PC-3 (cell line): ENCODE measurements around the gene CDH4. TPM values are rescaled to one million over a fixed set of nuclear protein-coding genes. Genes with fewer than 3 reads are reported as not detected.

Experiments used
- ATAC-seq: fragments of 200-7000 bp; cut with Tn5 transposase; 2 replicates; pipeline ENCODE4 v1.9.1; 2020; ENCODE audit warnings: mild to moderate bottlenecking, moderate library complexity
- BruUV-seq: library from RNA; stranded (reverse); fragments of 400-500 nt; replicated peaks from 2 replicates; lab custom pipeline; 2021; lab: Mats Ljungman, UMichigan
- CTCF ChIA-PET: fragments of 300-600 bp; sonication (Branson Sonifier 250); formaldehyde crosslinking; loops from one replicate; lab custom pipeline; 2022; ENCODE audit warnings: antibody characterized with exemption; lab: Charles Lee
- POLR2A ChIA-PET: fragments of 300-600 bp; sonication (Branson Sonifier 250); formaldehyde crosslinking; loops from one replicate; lab custom pipeline; 2022; ENCODE audit warnings: antibody characterized with exemption; ENCODE audit not compliant: unreplicated experiment; lab: Charles Lee
- DNase-seq: peaks from one replicate; pipeline ENCODE4 v3.0.0-alpha.2; 2015
- H2AFZ ChIP-seq: fragments of 300-600 bp; sonication (generic); 2 replicates; pipeline ENCODE4 v1.6.0; 2016; ENCODE audit warnings: antibody characterized with exemption, low read length
- H3F3A ChIP-seq: fragments of 300-600 bp; sonication (generic); one replicate; pipeline ENCODE4 v1.6.0; 2017; ENCODE audit warnings: antibody characterized with exemption, low read length, control low read depth, mild to moderate bottlenecking; ENCODE audit not compliant: unreplicated experiment
- H3K27ac ChIP-seq: fragments of 300-600 bp; sonication (generic); 2 replicates; pipeline ENCODE4 v1.5.1; 2016; ENCODE audit warnings: mild to moderate bottlenecking, low read length
- H3K27me3 ChIP-seq: fragments of 300-600 bp; sonication (generic); 2 replicates; pipeline ENCODE4 v1.6.1; 2016; ENCODE audit warnings: low read length, mixed read lengths
- H3K36me3 ChIP-seq: fragments of 300-600 bp; sonication (generic); 2 replicates; pipeline ENCODE4 v1.6.1; 2016; ENCODE audit warnings: low read depth, mixed run types, low read length, mixed read lengths
- H3K4me1 ChIP-seq: fragments of 300-600 bp; sonication (generic); 2 replicates; pipeline ENCODE4 v1.5.1; 2016; ENCODE audit warnings: low read length; ENCODE audit not compliant: insufficient read depth
- H3K4me2 ChIP-seq: fragments of 300-600 bp; sonication (generic); 2 replicates; pipeline ENCODE4 v1.6.0; 2016; ENCODE audit warnings: low read length
- H3K4me3 ChIP-seq: fragments of 300-600 bp; sonication (generic); 2 replicates; pipeline ENCODE4 v1.5.1; 2016; ENCODE audit warnings: mild to moderate bottlenecking, low read length, mixed read lengths
- H3K79me2 ChIP-seq: fragments of 300-600 bp; sonication (generic); 2 replicates; pipeline ENCODE4 v1.6.1; 2017; ENCODE audit warnings: low read length, mixed read lengths
- H3K9ac ChIP-seq: fragments of 300-600 bp; sonication (generic); 2 replicates; pipeline ENCODE4 v1.6.0; 2016; ENCODE audit warnings: mild to moderate bottlenecking, low read length
- H3K9me2 ChIP-seq: fragments of 300-600 bp; sonication (generic); replicated peaks from 2 replicates; pipeline ENCODE4 v1.6.1; 2016; ENCODE audit warnings: mixed run types, low read length, mixed read lengths
- H3K9me3 ChIP-seq: fragments of 300-600 bp; sonication (generic); 2 replicates; pipeline ENCODE4 v1.6.1; 2016; ENCODE audit warnings: low read length, mixed read lengths
- H4K20me1 ChIP-seq: fragments of 300-600 bp; sonication (generic); 2 replicates; pipeline ENCODE4 v1.6.1; 2016; ENCODE audit warnings: low read length, mixed read lengths
- CTCF ChIP-seq: fragments of 300-600 bp; sonication (generic); conservative IDR thresholded peaks from 2 replicates; pipeline ENCODE4 v1.5.1; 2017; ENCODE audit warnings: antibody characterized with exemption, low read depth, mild to moderate bottlenecking, low read length
- EZH2 ChIP-seq: fragments of 300-600 bp; sonication (generic); IDR thresholded peaks from one replicate; pipeline ENCODE4 v1.6.1; 2017; ENCODE audit warnings: antibody characterized with exemption, mild to moderate bottlenecking, low read length; ENCODE audit not compliant: unreplicated experiment
- EZH2phosphoT487 ChIP-seq: fragments of 300-600 bp; sonication (generic); IDR thresholded peaks from 2 replicates; pipeline ENCODE4 v1.6.1; 2018; ENCODE audit warnings: mild to moderate bottlenecking, antibody characterized with exemption, low read length, borderline replicate concordance
- intact Hi-C: fragments of 100-400 bp; cut with micrococcal nuclease; formaldehyde crosslinking; loops from 2 replicates; pipeline ENCODE4 v1.9.0; 2023
- total RNA-seq: library from RNA; depleted of rRNA; stranded (reverse); fragments of >200 nt; gene quantifications from 2 replicates; pipeline ENCODE4 v1.2.3, GENCODE V29; 2014

The CDH4 gene
- total RNA-seq, 1 experiment from 2014 or later: not detected

- no peak for TF ChIP-seq EZH2
- TF ChIP-seq CTCF: no peak
- no peak for TF ChIP-seq EZH2phosphoT487
- Histone ChIP-seq H2AFZ (no peak overlapping the region), H3K4me3 (no peak overlapping the region), H3K9ac (no peak overlapping the region), H3K79me2 (no peaks in the 10 kb centered on the region), H4K20me1 (no peaks in the 10 kb centered on the region), H3K9me3 (no peaks in the 10 kb centered on the region), H3K4me2 (no peak overlapping the region), H3K27ac (no peak overlapping the region), H3F3A (no peaks in the 10 kb centered on the region), H3K36me3 (no peaks in the 10 kb centered on the region), H3K9me2 (no peaks in the 10 kb centered on the region), H3K27me3 (peaks cover 51% of the 10 kb centered on the region), H3K4me1 (no peaks in the 10 kb centered on the region)
- DNase-seq: no peak
- no peak for ATAC-seq
- ChIA-PET POLR2A (no interaction called here), CTCF (no interaction called here)
- intact Hi-C loops: no loop called here
- no TSS peak for BruUV-seq
Measured at GRCh38 chr20:61529354-61529753, 277.3 kb downstream of the CDH4 start.

DNA sequence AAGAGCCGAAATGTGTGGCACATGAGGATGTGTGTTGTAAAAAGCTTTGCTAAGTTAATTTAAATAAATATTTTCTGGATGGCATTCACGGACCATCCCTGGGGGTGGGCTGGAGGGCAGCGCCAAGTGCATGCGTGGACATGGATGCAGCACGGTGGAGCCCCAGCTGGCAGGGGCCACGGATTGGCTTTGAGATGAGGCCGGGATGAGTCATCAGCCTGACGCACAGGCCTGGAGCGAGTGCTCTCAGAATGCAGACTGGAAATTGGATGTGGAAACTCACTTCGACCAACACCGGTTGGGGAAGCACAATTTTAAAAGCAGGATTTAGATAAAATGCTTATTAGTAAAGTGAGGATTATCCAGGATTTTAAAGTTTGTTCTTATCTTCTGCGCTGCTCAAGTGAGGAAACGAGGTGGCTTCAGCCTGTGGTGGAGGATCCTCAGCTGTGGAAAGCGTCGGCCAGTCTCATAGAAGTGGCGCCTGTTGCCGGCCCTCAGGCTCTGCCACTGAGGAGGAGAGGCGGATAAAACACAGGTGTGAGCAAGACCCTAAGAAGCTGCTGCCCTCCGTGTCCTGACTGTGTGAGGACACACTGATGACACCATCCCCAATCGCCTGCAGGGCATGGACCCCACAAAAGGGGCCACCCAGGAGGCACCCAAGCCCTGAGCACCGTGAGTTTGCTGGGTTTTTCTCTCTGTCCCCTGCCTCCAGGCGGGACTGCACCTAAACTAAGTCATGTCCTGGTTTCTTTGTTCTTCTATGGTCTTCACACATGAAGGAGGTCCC, 279.7 kb downstream of the CDH4 start:
- Histone ChIP-seq H3K9me3 (no peaks in the 10 kb centered on the region), H2AFZ (no peak overlapping the region), H3K4me2 (no peak overlapping the region), H3K9ac (no peak overlapping the region), H3K9me2 (no peaks in the 10 kb centered on the region), H3K27ac (no peak overlapping the region), H3F3A (no peaks in the 10 kb centered on the region), H4K20me1 (no peaks in the 10 kb centered on the region), H3K36me3 (no peaks in the 10 kb centered on the region), H3K4me3 (no peak overlapping the region), H3K4me1 (no peaks in the 10 kb centered on the region), H3K27me3 (peaks cover 51% of the 10 kb centered on the region), H3K79me2 (no peaks in the 10 kb centered on the region)
- intact Hi-C loops: no loop called here
- TF ChIP-seq EZH2phosphoT487: no peak
- TF ChIP-seq EZH2: no peak
- TF ChIP-seq CTCF: no peak
- BruUV-seq: no TSS peak
- ChIA-PET POLR2A (no interaction called here), CTCF (no interaction called here)
- ATAC-seq: peak; percentile 50
- peak; percentile 34 for DNase-seq

DNA sequence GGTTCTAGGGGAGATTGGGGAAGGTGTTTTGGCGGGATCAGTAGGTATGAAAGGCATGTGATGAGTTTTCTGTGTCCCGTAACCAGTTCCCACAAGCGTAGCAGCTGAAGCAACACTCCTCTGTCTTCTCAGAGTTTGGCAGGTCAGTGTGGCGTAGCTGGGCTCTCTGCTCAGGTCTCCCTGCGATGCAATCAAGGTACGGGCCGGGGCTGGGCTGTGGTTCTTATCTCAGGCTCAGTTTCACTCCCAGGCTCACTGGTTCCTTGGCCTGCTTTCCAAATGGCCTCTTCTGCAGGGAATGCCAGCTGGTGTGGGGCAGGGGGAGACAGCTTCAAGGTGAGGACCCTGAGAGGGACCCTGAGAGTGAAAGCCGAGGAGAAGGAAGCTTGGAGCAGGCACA, 280.7 kb downstream of the CDH4 start:
- Histone ChIP-seq H3K4me2 (no peak overlapping the region), H3K9ac (no peak overlapping the region), H3K36me3 (no peaks in the 10 kb centered on the region), H3F3A (no peaks in the 10 kb centered on the region), H3K27ac (no peak overlapping the region), H4K20me1 (no peaks in the 10 kb centered on the region), H3K9me2 (no peaks in the 10 kb centered on the region), H3K4me3 (no peak overlapping the region), H3K79me2 (no peaks in the 10 kb centered on the region), H3K27me3 (peaks cover 57% of the 10 kb centered on the region), H3K9me3 (no peaks in the 10 kb centered on the region), H3K4me1 (no peaks in the 10 kb centered on the region), H2AFZ (no peak overlapping the region)
- ChIA-PET POLR2A (no interaction called here), CTCF (no interaction called here)
- TF ChIP-seq CTCF (no peak), EZH2 (no peak), EZH2phosphoT487 (no peak)
- ATAC-seq (no peak), DNase-seq (no peak)
- no TSS peak for BruUV-seq
- intact Hi-C loops: no loop called here
